ENCODE measurements around the gene ACOT4. TPM values are rescaled to one million over a fixed set of nuclear protein-coding genes. Genes with fewer than 3 reads are reported as not detected.
"Not testable (repeated sequence)": the region's sequence is repeated elsewhere in the genome, so short reads cannot be mapped to it uniquely, and the experiment has no call there.

The ACOT4 gene
- polyA plus RNA-seq, 4 donors, result 2.6 to 4.2 (median 3.7) TPM

DNA sequence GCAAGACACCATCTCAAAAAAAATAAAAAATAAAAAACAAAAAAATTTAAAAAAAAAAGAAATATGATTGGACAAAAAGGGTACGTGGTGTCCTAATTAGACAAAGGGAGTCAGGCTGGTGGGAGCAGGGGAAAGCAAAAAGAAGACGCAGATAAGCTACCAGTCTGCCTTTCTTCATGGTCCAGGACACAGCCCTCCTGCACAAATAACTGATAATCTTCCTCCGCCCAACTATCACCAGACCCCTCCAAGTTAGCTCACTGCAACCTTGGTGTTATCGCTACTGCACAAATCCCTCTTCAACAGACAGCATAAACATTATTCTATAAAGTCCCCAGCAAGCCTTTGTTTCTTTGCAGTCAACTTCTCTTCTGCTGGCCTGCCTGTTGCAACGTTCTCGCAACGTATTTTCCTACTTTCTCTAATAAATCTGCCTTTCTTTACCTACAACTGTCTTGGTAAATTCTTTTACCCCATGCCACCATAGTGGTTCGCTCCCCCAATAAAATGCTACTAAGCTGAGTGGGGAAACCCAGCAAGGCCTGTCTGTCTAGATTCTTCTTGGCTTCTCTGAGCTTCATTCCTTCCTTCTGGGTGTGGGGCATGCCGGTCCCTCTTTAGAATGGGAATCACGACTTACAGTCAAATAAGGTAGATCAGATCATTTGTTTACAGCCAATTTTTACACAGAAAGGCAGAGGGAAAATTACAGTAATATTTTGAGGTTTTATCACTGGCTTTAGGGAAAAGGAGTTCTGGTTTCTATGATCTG lies 38.5 kb downstream of the ACOT4 start:
- no peak for DNase-seq (ENCODE audit: low read depth in 4 of 4, low spot score in 2 of 4)

DNA sequence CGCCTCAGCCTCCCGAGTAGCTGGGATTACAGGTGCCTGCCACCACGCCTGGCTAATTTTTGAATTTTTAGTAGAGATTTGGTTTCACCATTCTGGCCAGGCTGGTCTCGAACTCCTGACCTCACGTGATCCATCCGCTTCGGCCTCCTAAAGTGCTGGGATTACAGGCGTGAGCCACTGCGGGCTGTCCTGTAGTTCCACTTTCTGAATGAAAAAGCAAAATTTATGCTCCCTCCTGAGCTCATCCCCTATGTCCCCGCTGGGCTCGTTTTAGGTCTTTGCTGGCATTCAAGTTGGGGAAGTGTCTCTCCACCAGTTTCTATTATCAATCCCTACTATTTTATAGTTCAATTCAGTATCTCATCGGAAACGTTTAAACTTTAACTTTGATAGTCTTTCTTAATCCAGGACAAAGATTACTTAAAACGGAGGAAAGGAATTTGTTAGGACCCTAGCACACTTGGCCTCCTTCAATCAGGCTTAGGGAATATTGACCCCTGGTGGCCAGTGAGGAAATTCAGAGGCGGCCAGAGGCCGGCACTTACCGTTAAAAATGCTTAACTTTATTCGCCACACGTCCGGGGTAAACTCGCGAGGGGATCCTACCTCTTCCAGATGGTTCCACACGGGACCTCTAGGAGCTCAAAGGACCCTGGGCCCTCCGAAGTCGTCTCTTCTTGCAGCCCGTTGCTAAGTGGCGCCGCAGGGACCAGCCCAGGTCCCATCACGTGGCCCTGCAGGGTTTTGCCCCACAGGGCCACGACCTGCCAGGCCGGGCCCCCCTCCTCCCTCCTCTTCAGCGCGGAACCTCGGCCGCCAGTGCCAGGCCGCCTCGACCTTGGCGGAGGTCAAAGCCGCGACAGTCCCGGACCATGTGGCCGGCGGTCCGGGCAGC lies 41.7 kb downstream of the ACOT4 start:
- peak in 2 of 4 donors; percentile 62 to 71 for DNase-seq (ENCODE audit: low read depth in 4 of 4, low spot score in 2 of 4)

DNA sequence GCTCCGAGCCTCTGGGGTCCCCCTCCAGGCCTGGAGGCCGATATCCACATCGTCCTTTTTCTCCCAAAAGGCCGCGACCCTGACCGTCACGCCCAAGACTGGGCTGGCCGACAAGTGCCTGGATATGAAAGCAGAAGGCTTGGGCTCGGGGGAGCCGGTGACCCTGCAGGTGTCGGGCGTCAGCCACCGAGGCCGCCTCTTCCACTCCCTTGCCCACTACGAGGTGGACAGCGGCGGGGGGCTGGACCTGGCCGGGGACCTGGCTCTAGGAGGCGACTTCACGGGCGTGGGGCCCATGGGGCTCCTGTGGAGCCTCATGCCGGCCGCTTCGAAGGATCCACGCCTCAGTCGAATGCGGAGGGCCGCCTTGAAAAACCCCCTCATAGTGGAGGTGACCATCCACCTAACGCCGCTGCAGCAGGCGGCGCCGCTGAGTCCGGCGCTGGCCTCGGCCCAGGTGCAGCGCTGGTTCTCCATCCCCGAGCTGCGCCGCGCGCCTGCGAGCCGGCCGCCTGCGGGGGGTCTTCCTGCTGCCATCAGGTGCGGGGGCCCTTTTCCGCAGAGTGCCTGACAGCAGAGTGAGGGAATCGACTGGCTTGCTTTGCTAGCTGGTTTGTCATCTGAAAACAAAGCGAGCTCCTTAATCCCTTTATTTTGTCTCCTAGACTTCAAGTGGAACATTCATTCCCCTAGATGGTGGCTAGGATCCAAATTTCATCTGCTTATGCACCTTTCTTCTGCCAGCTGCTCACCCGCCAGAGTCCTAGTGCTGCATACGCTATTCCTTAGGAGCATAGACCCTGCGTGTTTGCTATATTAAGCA lies 42.5 kb downstream of the ACOT4 start:
- DNase-seq (ENCODE audit: low read depth in 4 of 4, low spot score in 2 of 4), result peak in 1 of 4 donors; percentile 25

DNA sequence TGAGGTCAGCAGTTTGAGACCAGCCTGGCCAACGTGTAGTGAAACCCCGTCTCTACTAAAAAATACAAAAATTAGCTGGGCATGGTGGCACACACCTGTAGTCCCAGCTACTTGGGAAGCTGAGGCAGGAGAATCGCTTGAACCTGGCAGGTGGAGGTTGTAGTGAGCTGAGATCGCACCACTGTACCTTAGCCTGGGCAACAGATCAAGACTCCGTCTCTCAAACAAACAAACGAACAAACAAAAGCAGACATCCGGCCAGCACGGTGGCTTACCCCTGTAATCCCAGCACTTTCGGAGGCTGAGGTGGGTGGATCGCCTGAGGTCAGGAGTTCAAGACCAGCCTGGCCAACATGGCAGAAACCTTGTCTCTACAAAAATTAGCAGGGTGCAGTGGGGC lies 44.7 kb downstream of the ACOT4 start:
- not testable (repeated sequence) for DNase-seq (ENCODE audit: low read depth in 4 of 4, low spot score in 2 of 4)

DNA sequence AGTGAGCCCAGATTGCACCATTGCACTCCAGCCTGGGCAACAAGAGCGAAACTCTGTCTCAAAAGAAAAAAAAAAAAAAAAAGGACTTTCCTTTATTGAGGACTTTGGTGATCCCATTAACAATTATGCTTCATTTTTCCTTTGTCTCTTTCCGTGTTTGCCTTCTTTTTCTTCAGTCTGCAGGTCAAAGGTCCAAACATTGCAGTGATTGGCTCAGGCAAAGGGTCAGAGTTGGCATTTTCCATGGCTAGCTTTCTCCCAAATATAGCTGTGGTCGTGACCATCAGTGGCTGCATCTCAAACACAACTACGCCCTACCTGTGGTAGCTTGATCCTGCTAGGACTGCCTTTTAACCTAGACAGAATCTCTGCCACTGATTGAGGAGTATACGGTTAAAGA lies 46.2 kb downstream of the ACOT4 start:
- no peak for DNase-seq (ENCODE audit: low read depth in 4 of 4, low spot score in 2 of 4)

DNA sequence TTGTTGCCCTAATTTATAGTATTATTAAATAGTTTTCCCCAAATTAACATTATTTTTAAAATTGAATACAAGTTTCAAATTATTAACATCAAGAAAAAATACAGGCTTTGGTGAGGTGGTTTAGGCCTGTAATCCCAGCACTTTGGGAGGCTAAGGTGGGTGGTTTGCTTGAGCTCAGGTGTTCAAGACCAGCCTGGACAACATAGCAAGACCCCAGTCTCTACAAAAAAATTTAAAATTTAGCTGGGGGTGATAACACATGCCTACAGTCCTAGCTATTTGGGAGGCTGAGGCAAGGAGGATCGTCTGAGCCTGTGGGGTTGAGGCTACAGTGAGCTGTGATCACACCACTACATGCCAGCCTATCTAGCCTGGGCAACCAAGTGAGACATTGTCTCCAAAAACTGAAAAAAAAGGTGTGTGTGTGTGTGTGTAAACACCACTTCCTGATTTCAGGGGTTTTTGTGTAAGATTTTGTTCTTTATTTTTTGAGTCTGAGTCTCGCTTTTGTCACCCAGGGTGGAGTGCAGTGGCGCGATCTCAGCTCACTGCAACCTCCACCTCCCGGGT lies 49.2 kb downstream of the ACOT4 start:
- no peak for DNase-seq (ENCODE audit: low read depth in 4 of 4, low spot score in 2 of 4)

DNA sequence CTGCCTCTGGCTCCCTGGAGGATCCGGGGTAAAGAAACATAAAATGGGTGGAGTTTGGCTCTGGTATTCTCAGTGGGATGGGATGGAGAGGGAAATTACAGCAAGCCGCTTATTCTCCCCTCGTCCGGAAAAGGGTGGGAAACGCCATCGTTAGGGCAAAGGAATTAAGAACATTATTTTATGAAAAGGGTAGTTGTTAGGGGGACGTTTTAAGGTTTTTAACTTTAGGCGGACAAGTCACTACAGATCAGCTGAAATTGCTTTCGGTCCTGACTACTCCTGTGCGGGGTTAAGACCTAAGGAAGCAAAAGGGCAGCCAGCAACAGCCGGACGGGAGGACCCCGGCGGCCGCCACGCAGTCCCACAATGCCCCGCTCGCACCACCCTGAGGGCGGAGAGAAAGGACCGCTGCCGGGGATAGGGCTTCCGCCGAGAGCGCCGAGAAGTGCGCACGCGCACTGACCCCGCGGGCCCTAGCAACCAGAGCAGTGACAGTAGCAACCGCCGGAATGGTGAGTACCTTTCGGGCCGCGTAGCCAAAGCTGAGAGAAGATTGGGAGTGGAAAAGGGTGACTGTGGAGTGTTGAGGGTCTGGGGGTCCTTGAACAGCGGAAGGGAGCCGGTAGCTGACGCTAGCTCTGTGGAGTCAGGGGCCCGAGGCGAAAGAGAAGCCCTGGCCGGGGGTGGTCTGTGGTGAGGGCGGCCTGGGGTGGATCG lies 53.0 kb downstream of the ACOT4 start, which contains the start of gene DNAL1:
DNAL1 (plus strand) TSS at position 456 of the 717 bp plus-strand sequence; CDS start at position 510, 54 bp downstream.
- DNase-seq (ENCODE audit: low read depth in 4 of 4, low spot score in 2 of 4), result peak; percentile 76 to 89 (median 84)

DNA sequence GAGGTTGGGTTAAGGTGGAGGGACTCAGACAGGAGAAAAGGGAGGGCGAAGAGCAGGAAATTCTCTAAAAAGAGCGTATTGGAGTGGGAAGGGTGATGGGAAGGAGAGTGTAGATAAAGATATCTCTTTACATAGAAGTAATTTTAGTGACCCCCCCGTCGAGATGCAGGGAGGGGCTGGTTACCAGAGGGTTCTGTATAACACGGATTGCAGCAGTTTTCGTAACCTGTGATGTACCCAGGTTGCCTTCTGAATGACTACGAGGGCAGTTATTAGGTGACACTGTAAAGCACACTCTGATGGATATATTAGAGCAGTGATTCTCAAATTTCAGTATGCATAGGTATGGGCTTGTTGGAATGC lies 53.6 kb downstream of the ACOT4 start:
- no peak for DNase-seq (ENCODE audit: low read depth in 4 of 4, low spot score in 2 of 4)

Other genes starting within 250 kb of the ACOT4 start
- gene NUMB, start 133.3 kb upstream of the ACOT4 start, polyA plus RNA-seq (ENCODE audit: insufficient read length in 4 of 4), result 100 to 1,000 TPM in 2 of 4 donors, 10 to 100 TPM in 2; 65.1 to 122 (median 90.5) TPM
- gene RIOX1, start 100.9 kb upstream of the ACOT4 start, polyA plus RNA-seq (ENCODE audit: insufficient read length in 4 of 4), result 10 to 100 TPM in 3 of 4 donors, 1 to 10 TPM in 1; 9.7 to 13.2 (median 10.8) TPM
- gene ACOT1, start 54.7 kb upstream of the ACOT4 start, polyA plus RNA-seq (ENCODE audit: insufficient read length in 4 of 4), result 10 to 100 TPM in 1 of 4 donors, 1 to 10 TPM in 3; 7.7 to 11.4 (median 8.7) TPM
- gene HEATR4, start 32.9 kb upstream of the ACOT4 start, polyA plus RNA-seq (ENCODE audit: insufficient read length in 4 of 4), result 1 to 10 TPM; 1.0 to 3.4 (median 2.1) TPM
- 10 to 100 TPM; 54.3 to 68.5 (median 59.8) TPM for gene ACOT2, start 22.7 kb upstream of the ACOT4 start, polyA plus RNA-seq (ENCODE audit: insufficient read length in 4 of 4)
- under 1 TPM in 2 of 4 donors, not detected in 2; 0.20 to 0.21 TPM for gene ACOT6, start 20.6 kb downstream of the ACOT4 start, polyA plus RNA-seq (ENCODE audit: insufficient read length in 4 of 4)
- 10 to 100 TPM; 16.3 to 21.9 (median 21.3) TPM for gene DNAL1, start 53.1 kb downstream of the ACOT4 start, polyA plus RNA-seq (ENCODE audit: insufficient read length in 4 of 4)
- gene PNMA1, start 122.5 kb downstream of the ACOT4 start, polyA plus RNA-seq (ENCODE audit: insufficient read length in 4 of 4), result 100 to 1,000 TPM in 2 of 4 donors, 10 to 100 TPM in 2; 86.5 to 109 (median 94.9) TPM

All from left renal cortex interstitium (tissue), 4 donors.